H1 (cell line): ENCODE results near the gene ARL8A. TPM values are rescaled to one million over a fixed set of nuclear protein-coding genes. Genes with fewer than 3 reads are reported as not detected.

Source experiments
- CTCF ChIA-PET: fragments of 300-600 bp; sonication (Branson Sonifier 250); formaldehyde crosslinking; loops from one replicate; lab custom pipeline; 2021; ENCODE audit not compliant: partially characterized antibody; lab: Charles Lee
- POLR2A ChIA-PET: fragments of 300-600 bp; sonication (Branson Sonifier 250); formaldehyde crosslinking; loops from one replicate; lab custom pipeline; 2021; ENCODE audit warnings: inconsistent platforms; ENCODE audit not compliant: partially characterized antibody; lab: Charles Lee
- DNase-seq, 2 experiments: peaks; one replicate each; pipeline versions ENCODE4 v3.0.0 to v3.0.0-alpha.2; 2010 to 2022; ENCODE audit warnings: low spot score in 2 of 2, low read depth in 1 of 2, mixed read lengths in 1 of 2
- FAIRE-seq: peaks from 2 replicates; lab custom pipeline; 2011; peaks lifted over from hg19 to GRCh38; lab: Jason Lieb, UNC
- H2AFZ ChIP-seq: 2 replicates; pipeline ENCODE4 v1.8.1; 2012; ENCODE audit warnings: low read length, inconsistent platforms
- H2AK5ac ChIP-seq: 2 replicates; pipeline ENCODE4 v1.6.1; 2013; ENCODE audit warnings: low read depth, low read length
- H2BK120ac ChIP-seq: replicated peaks from 2 replicates; pipeline ENCODE3; 2013; ENCODE audit warnings: low read depth, low read length, inconsistent platforms
- H2BK12ac ChIP-seq: 2 replicates; pipeline ENCODE4 v1.6.1; 2013; ENCODE audit warnings: low read depth, low read length
- H2BK15ac ChIP-seq: 2 replicates; pipeline ENCODE4 v1.6.1; 2013; ENCODE audit warnings: low read length
- H2BK20ac ChIP-seq: 2 replicates; pipeline ENCODE4 v1.6.1; 2013; ENCODE audit warnings: low read length
- H2BK5ac ChIP-seq: 2 replicates; pipeline ENCODE4 v1.6.1; 2013; ENCODE audit warnings: low read depth, low read length
- H3K14ac ChIP-seq: 2 replicates; pipeline ENCODE4 v1.6.1; 2013; ENCODE audit warnings: inconsistent platforms; ENCODE audit not compliant: insufficient read length
- H3K18ac ChIP-seq: 2 replicates; pipeline ENCODE4 v1.6.1; 2013; ENCODE audit warnings: low read length; ENCODE audit errors: extremely low read depth
- H3K23ac ChIP-seq: 2 replicates; pipeline ENCODE4 v1.6.1; 2013; ENCODE audit warnings: inconsistent platforms; ENCODE audit not compliant: insufficient read length
- H3K23me2 ChIP-seq: 2 replicates; pipeline ENCODE4 v1.6.1; 2013; ENCODE audit warnings: low read depth, low read length
- H3K27ac ChIP-seq: 2 replicates; pipeline ENCODE4 v1.6.1; 2011; ENCODE audit warnings: low read depth, low read length, inconsistent platforms
- H3K27me3 ChIP-seq, 4 experiments: replicated peaks in 1 of 4; 1 replicate in 1 of 4; 2 replicates in 3 of 4; pipeline versions ENCODE4 v1.6.1 to v1.8.1; 2011 to 2013; ENCODE audit warnings: low read length in 3 of 4, mild to moderate bottlenecking in 3 of 4, inconsistent platforms in 2 of 4, mixed read lengths in 2 of 4, moderate library complexity in 1 of 4; ENCODE audit not compliant: control insufficient read depth in 3 of 4, insufficient read depth in 3 of 4; ENCODE audit errors: extremely low read depth in 1 of 4
- H3K36me3 ChIP-seq, 4 experiments: 2 replicates each; pipeline versions ENCODE4 v1.6.1 to v1.8.1; 2011 to 2013; ENCODE audit warnings: mild to moderate bottlenecking in 4 of 4, low read length in 3 of 4, moderate library complexity in 2 of 4, control low read depth in 1 of 4, inconsistent platforms in 1 of 4; ENCODE audit not compliant: insufficient read depth in 4 of 4, control insufficient read depth in 2 of 4
- H3K4ac ChIP-seq: replicated peaks from 2 replicates; pipeline ENCODE3; 2013; ENCODE audit warnings: low read length, low read depth, mixed read lengths, inconsistent platforms; ENCODE audit not compliant: insufficient read length
- H3K4me1 ChIP-seq, 4 experiments: replicated peaks in 1 of 4; 1 replicate in 1 of 4; 2 replicates in 3 of 4; pipeline versions ENCODE4 v1.6.1 to v1.8.1; 2011 to 2013; ENCODE audit warnings: low read length in 3 of 4, inconsistent platforms in 2 of 4, mixed read lengths in 1 of 4; ENCODE audit not compliant: insufficient read depth in 4 of 4, control insufficient read depth in 3 of 4
- H3K4me2 ChIP-seq, 2 experiments: 2 replicates each; pipeline versions ENCODE4 v1.6.1 to v1.8.1; 2011 to 2013; ENCODE audit warnings: low read depth in 2 of 2, low read length in 2 of 2, control low read depth in 1 of 2, inconsistent platforms in 1 of 2, mild to moderate bottlenecking in 1 of 2; ENCODE audit not compliant: insufficient read depth in 1 of 2
- H3K4me3 ChIP-seq, 4 experiments: fragments of 200-600, 300-600 bp in 1 of 4; sonication (generic), shearing (Covaris generic), sonication (Bioruptor Twin) in 1 of 4; 2 replicates each; pipeline versions ENCODE4 v1.5.1 to v1.8.1; 2011 to 2016; ENCODE audit warnings: low read length in 4 of 4, low read depth in 3 of 4, control low read depth in 2 of 4, inconsistent platforms in 2 of 4, mild to moderate bottlenecking in 2 of 4, mixed read lengths in 1 of 4, moderate library complexity in 1 of 4; ENCODE audit not compliant: insufficient read depth in 2 of 4; ENCODE audit errors: extremely low read depth in 1 of 4
- H3K56ac ChIP-seq: replicated peaks from 2 replicates; pipeline ENCODE3; 2013; ENCODE audit warnings: low read depth, mild to moderate bottlenecking, mixed read lengths, low read length, inconsistent platforms; ENCODE audit not compliant: insufficient read length
- H3K79me1 ChIP-seq: 2 replicates; pipeline ENCODE4 v1.6.1; 2013; ENCODE audit warnings: low read depth, low read length, control low read depth
- H3K79me2 ChIP-seq, 2 experiments: 2 replicates each; pipeline versions ENCODE4 v1.6.1 to v1.8.1; 2012 to 2013; ENCODE audit warnings: low read length in 2 of 2, mild to moderate bottlenecking in 2 of 2, inconsistent platforms in 1 of 2; ENCODE audit not compliant: insufficient read depth in 2 of 2, control insufficient read depth in 1 of 2
- H3K9ac ChIP-seq, 4 experiments: replicated peaks in 1 of 4; 1 replicate in 1 of 4; 2 replicates in 3 of 4; pipeline versions ENCODE4 v1.6.1 to v1.8.1; 2011 to 2013; ENCODE audit warnings: low read depth in 3 of 4, low read length in 3 of 4, control low read depth in 2 of 4, mild to moderate bottlenecking in 2 of 4, moderate library complexity in 2 of 4, inconsistent platforms in 1 of 4; ENCODE audit errors: extremely low read depth in 1 of 4
- H3K9me3 ChIP-seq, 2 experiments: 2 replicates each; pipeline versions ENCODE4 v1.6.1 to v1.8.1; 2012 to 2013; ENCODE audit warnings: mild to moderate bottlenecking in 2 of 2, moderate library complexity in 2 of 2, control low read depth in 1 of 2, inconsistent platforms in 1 of 2, low read depth in 1 of 2, low read length in 1 of 2, mixed read lengths in 1 of 2; ENCODE audit not compliant: insufficient read depth in 2 of 2
- H4K20me1 ChIP-seq, 2 experiments: replicated peaks in 1 of 2; 2 replicates each; pipeline versions ENCODE3 to v1.8.1; 2011 to 2013; ENCODE audit warnings: inconsistent platforms in 2 of 2, low read length in 2 of 2, mild to moderate bottlenecking in 1 of 2; ENCODE audit not compliant: insufficient read depth in 2 of 2, control insufficient read depth in 1 of 2
- H4K5ac ChIP-seq: 2 replicates; pipeline ENCODE4 v1.6.1; 2013; ENCODE audit warnings: low read length, low read depth, mixed read lengths, inconsistent platforms; ENCODE audit not compliant: insufficient read length
- H4K8ac ChIP-seq: 2 replicates; pipeline ENCODE4 v1.8.0; 2013; ENCODE audit warnings: mild to moderate bottlenecking, moderate library complexity, low read length, inconsistent platforms; ENCODE audit not compliant: insufficient read depth; ENCODE audit errors: extremely low read depth
- H4K91ac ChIP-seq: replicated peaks from 2 replicates; pipeline ENCODE3; 2013; ENCODE audit warnings: low read length, mixed read lengths, inconsistent platforms; ENCODE audit not compliant: insufficient read length
- E2F6 ChIP-seq: IDR thresholded peaks from 2 replicates; pipeline ENCODE4 v1.6.1; 2012; ENCODE audit warnings: inconsistent platforms
- EZH2 ChIP-seq: fragments of 200-600 bp; sonication (generic); IDR thresholded peaks from 2 replicates; pipeline ENCODE4 v1.7.1; 2012; ENCODE audit warnings: low read depth, mild to moderate bottlenecking, moderate library complexity, low read length, inconsistent platforms; ENCODE audit not compliant: severe bottlenecking
- HDAC2 ChIP-seq, 2 experiments: fragments of 300-600 bp in 1 of 2; sonication (generic) in 1 of 2; IDR thresholded peaks; 2 replicates each; pipeline ENCODE4 v1.6.1; 2011 to 2012; ENCODE audit warnings: low read depth in 2 of 2, low read length in 2 of 2, mild to moderate bottlenecking in 2 of 2, moderate library complexity in 2 of 2, borderline replicate concordance in 1 of 2, inconsistent platforms in 1 of 2
- SAP30 ChIP-seq: fragments of 300-600 bp; sonication (generic); IDR thresholded peaks from 2 replicates; pipeline ENCODE4 v1.7.1; 2012; ENCODE audit warnings: low read length, moderate library complexity, mild to moderate bottlenecking, inconsistent platforms; ENCODE audit not compliant: insufficient read depth, insufficient replicate concordance
- SIN3A ChIP-seq, 2 experiments: IDR thresholded peaks in 1 of 2; conservative IDR thresholded peaks in 1 of 2; 2 replicates each; pipeline ENCODE4 v1.6.1; 2011 to 2012; ENCODE audit warnings: low read length in 2 of 2, improper control_type of control experiment in 1 of 2, low read depth in 1 of 2, mild to moderate bottlenecking in 1 of 2
- TEAD4 ChIP-seq: IDR thresholded peaks from 2 replicates; pipeline ENCODE4 v1.6.1; 2012; ENCODE audit warnings: low read depth, low read length, inconsistent platforms, mixed read lengths
- WGBS, 2 experiments: shearing (Covaris generic) in 1 of 2; methylation state at CpG; one replicate each; pipeline versions ENCODE4 v1.1.6 to v1.1.7; 2013 to 2015; ENCODE audit warnings: low lambda C conversion rate in 2 of 2, mixed read lengths in 2 of 2, inconsistent platforms in 1 of 2, low coverage in 1 of 2, missing lambda C conversion rate in 1 of 2; ENCODE audit not compliant: insufficient replicate concordance in 2 of 2, insufficient coverage in 1 of 2, insufficient read length in 1 of 2; ENCODE audit errors: extremely low coverage in 1 of 2, missing lambda C conversion rate in 1 of 2; 5-methylcytosine and 5-hydroxymethylcytosine counted together
- polyA plus RNA-seq, 7 experiments: library from polyadenylated mRNA; depleted of rRNA in 3 of 7; stranded (reverse) in 5 of 7; unstranded in 2 of 7; fragments of >200 nt in 5 of 7; fragments of 200-250 nt in 2 of 7; gene quantifications; 1 replicate in 5 of 7; 2 replicates in 1 of 7; 4 replicates in 1 of 7; pipeline versions ENCODE4 v1.2.1 to v1.2.3, GENCODE V29; 2011 to 2013; ENCODE audit warnings: missing spikeins in 2 of 7, mixed read lengths in 2 of 7
- total RNA-seq: library from RNA; stranded (reverse); fragmentation: NEBNext Ultra II Directional; extraction: Animal tissue kit (Norgen Biotek cat#: 25700); gene quantifications from 2 replicates; pipeline ENCODE4 v1.2.1, GENCODE V29; 2021

Gene ARL8A
- total and polyA plus RNA-seq, 2 of the 8 experiments (the other 6 are each of a cell fraction or from before 2014, with no cell fraction given): 40.3 to 58.7 TPM

GRCh38 chr1:202192770-202193613, 48.5 kb upstream of the ARL8A start:
- peaks cover 0 to 9% (median 2%) of the 10 kb centered on the region in 4 experiments; a peak in 5 of 7 replicates for H3K4me1 ChIP-seq
- peak overlapping the region in 3 of 4 experiments; percentile 34 to 65 (median 40); a peak in 5 of 8 replicates for H3K4me3 ChIP-seq
- no peak overlapping the region for H3K18ac ChIP-seq
- POLR2A ChIA-PET: interaction anchor here (0.9 to 1.6 kb wide), 3 partner anchors 8 to 48 kb away, joined by 3 read pairs; no protein-coding TSS in a partner anchor
- H2BK20ac ChIP-seq: no peak overlapping the region
- H3K36me3 ChIP-seq: no peaks in the 10 kb centered on the region
- H2AK5ac ChIP-seq: no peak overlapping the region
- H3K27ac ChIP-seq: no peak overlapping the region
- CTCF ChIA-PET: interaction anchor here (0.6 to 6.3 kb wide), 52 partner anchors 8 to 1183 kb away, joined by 3 to 52 read pairs (median 5); no protein-coding TSS in a partner anchor
- no peaks in the 10 kb centered on the region for H3K79me1 ChIP-seq
- H4K8ac ChIP-seq: peak overlapping the region; percentile 26
- H4K91ac ChIP-seq: no peak overlapping the region
- no peak overlapping the region for H3K14ac ChIP-seq
- H2AFZ ChIP-seq: peak overlapping the region; percentile 85; the same call in 1 of the 2 replicates
- FAIRE-seq (no peak), DNase-seq (peak in 1 of 2 experiments; percentile 92)
- H2BK15ac ChIP-seq: 0 out of 2 replicates have a peak overlapping the region, but pooled peaks have one; percentile 53
- H3K23ac ChIP-seq: no peak overlapping the region
- no peak overlapping the region for H3K9ac ChIP-seq
- peaks cover 16 to 31% (median 22%) of the 10 kb centered on the region in 4 experiments for H3K27me3 ChIP-seq
- no peaks in the 10 kb centered on the region for H4K20me1 ChIP-seq
- H3K79me2 ChIP-seq: no peaks in the 10 kb centered on the region
- H3K23me2 ChIP-seq: peaks cover 5% of the 10 kb centered on the region; the same call in 1 of the 2 replicates
- no peak overlapping the region for H2BK5ac ChIP-seq
- H3K56ac ChIP-seq: no peak overlapping the region
- H3K9me3 ChIP-seq: no peaks in the 10 kb centered on the region
- 45% methylated on average over 17 of the region's 18 CpGs; no CpG with 5 or more reads in 1 of the 2 experiments for WGBS, 2 experiments
- H3K4me2 ChIP-seq: peak overlapping the region; percentile 48 to 86
- no peak overlapping the region for H4K5ac ChIP-seq
- H2BK120ac ChIP-seq: no peak overlapping the region
- no peak overlapping the region for H3K4ac ChIP-seq
- H2BK12ac ChIP-seq: peak overlapping the region; percentile 27; the same call in 1 of the 2 replicates
- peak; percentile 51; the same call in 1 of the 2 replicates for TF ChIP-seq TEAD4
- TF ChIP-seq HDAC2 (IDR thresholded peaks at IDR 0.05; ENCODE audit: borderline replicate concordance in 1 of 2, low read depth in 2 of 2, low read length in 2 of 2): 0 out of 4 replicates have a peak, but pooled peaks of 1 of the 2 experiments have one; percentile 52
- TF ChIP-seq SIN3A (conservative IDR thresholded peaks at IDR 0.05 in 1 of 2, IDR thresholded peaks at IDR 0.05 in 1 of 2; ENCODE audit: low read depth in 1 of 2, low read length in 2 of 2): peak; percentile 92 to 98
- peak; percentile 81 for TF ChIP-seq SAP30
- no peak for TF ChIP-seq E2F6
- peak; percentile 23 for TF ChIP-seq EZH2
